ENCODE measurements around the gene CAMK2A. TPM values are rescaled to one million over a fixed set of nuclear protein-coding genes. Genes with fewer than 3 reads are reported as not detected.

CAMK2A gene
- total RNA-seq, 4 donors from 2014 or later: 0.20 to 2.4 (median 1.3) TPM

DNA sequence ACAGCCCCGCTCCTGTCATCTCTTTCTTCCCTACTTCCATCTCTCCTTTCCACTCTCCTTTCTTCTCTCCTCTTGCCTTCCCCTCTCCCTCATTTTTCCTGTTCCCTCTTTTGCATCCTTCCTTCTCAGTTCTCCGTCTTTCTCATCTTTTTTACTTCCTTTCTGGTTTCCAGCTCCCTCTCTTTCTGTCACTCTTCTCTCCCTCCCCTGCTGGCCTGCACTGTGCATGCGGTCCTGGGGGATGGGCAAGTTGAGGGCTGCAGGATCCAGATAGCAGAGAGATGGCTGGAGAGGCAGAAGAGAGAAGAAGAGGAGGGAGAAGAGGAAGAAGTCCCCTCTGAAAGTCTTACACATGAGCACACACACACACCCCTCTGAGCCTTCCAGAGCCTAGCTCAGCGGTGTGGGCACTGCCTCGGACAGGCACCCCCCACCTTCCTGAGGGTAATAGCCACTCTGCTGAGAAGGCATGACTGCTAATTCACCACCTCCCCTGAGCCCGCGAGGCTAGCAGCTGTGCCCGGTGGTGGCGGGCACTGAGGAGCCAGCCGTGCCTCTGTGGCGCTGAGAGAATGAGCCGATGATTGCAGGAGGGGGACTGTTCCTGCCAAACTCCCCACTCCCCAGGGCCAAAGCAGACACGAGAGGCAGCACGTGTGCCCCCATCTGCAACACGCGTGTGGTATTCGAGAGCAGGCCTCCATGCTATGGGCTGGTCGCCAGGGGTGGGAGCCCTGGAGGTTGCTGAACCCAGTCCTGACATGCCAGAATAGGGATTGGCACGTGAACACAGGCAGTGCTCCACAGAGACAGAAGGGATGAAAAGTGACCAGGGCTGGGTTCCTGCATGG, 3.7 kb upstream of the CAMK2A start:
- no peak for DNase-seq (ENCODE audit: low spot score in 2 of 2)
- TF ChIP-seq CTCF (IDR thresholded peaks at IDR 0.05) (no peak), POLR2A (IDR thresholded peaks at IDR 0.05) (no peak), EP300 (IDR thresholded peaks at IDR 0.05) (no peak)
- H3K4me3 ChIP-seq: no peak overlapping the region
- 57 to 64% methylated on average over 18 to 19 of the region's 19 CpGs for WGBS, 2 donors
- no peaks in the 10 kb centered on the region for H3K9me3 ChIP-seq
- H3K36me3 ChIP-seq: peaks cover 0 to 14% (median 0%) of the 10 kb centered on the region in 3 donors
- peaks cover 0 to 39% (median 11%) of the 10 kb centered on the region in 4 donors for H3K4me1 ChIP-seq
- peak overlapping the region in 1 of 4 donors; percentile 6 for H3K27ac ChIP-seq
- no peaks in the 10 kb centered on the region for H3K27me3 ChIP-seq

- H3K27ac ChIP-seq: no peak overlapping the region
- H3K36me3 ChIP-seq: no peaks in the 10 kb centered on the region
- no peak for DNase-seq (ENCODE audit: low spot score in 2 of 2)
- H3K4me3 ChIP-seq: no peak overlapping the region
- peaks cover 0 to 39% (median 11%) of the 10 kb centered on the region in 4 donors for H3K4me1 ChIP-seq
- H3K9me3 ChIP-seq: no peaks in the 10 kb centered on the region
- TF ChIP-seq CTCF (IDR thresholded peaks at IDR 0.05) (no peak), EP300 (IDR thresholded peaks at IDR 0.05) (no peak), POLR2A (IDR thresholded peaks at IDR 0.05) (no peak)
- H3K27me3 ChIP-seq: no peaks in the 10 kb centered on the region
- WGBS, 2 donors: 74% methylated on average over 13 of the region's 13 CpGs
Observed at GRCh38 chr5:150291388-150292385, 2.1 kb upstream of the CAMK2A start.

DNA sequence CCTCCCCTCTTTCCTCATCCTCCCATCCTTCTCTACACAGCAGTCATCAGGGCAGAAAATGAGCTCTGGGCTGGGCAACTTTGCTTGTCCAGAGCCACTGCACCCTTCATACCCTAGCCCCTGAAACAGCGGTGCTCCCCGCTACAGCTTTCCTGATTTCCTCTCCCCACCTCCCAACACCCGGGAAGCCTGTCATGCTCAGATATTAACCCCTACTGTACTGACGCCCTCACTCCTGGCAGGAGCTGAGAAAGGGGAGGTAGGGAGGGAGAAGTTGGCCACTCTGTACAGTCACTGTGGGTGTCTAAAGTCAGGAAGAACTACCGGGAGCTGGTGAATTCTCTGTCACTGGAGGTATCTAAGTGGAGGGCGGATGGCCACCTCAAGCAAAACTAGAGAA, 782 bp downstream of the CAMK2A start:
- Histone ChIP-seq H3K27me3 (no peaks in the 10 kb centered on the region), H3K4me1 (peaks cover 0 to 17% (median 3%) of the 10 kb centered on the region in 4 donors), H3K36me3 (no peaks in the 10 kb centered on the region), H3K9me3 (no peaks in the 10 kb centered on the region), H3K4me3 (no peak overlapping the region), H3K27ac (no peak overlapping the region)
- WGBS, 2 donors: 55 to 58% methylated on average over 6 of the region's 6 CpGs
- TF ChIP-seq POLR2A (IDR thresholded peaks at IDR 0.05) (no peak), CTCF (IDR thresholded peaks at IDR 0.05) (no peak), EP300 (IDR thresholded peaks at IDR 0.05) (no peak)
- DNase-seq (ENCODE audit: low spot score in 2 of 2): no peak

- 80 to 82% methylated on average over 4 of the region's 4 CpGs for WGBS, 2 donors
- Histone ChIP-seq H3K27ac (no peak overlapping the region), H3K27me3 (no peaks in the 10 kb centered on the region), H3K36me3 (no peaks in the 10 kb centered on the region), H3K4me3 (no peak overlapping the region), H3K4me1 (peaks cover 0 to 13% (median under 1%) of the 10 kb centered on the region in 4 donors), H3K9me3 (no peaks in the 10 kb centered on the region)
- TF ChIP-seq POLR2A (IDR thresholded peaks at IDR 0.05) (no peak), EP300 (IDR thresholded peaks at IDR 0.05) (no peak), CTCF (IDR thresholded peaks at IDR 0.05) (no peak)
- DNase-seq (ENCODE audit: low spot score in 2 of 2): no peak
Observed at GRCh38 chr5:150288361-150288760, 1.2 kb downstream of the CAMK2A start.

All from tibial nerve (tissue), 4 donors.